Astrocyte (in vitro differentiated cells and primary cell): Measurements from ENCODE around the gene DRD4.

Source experiments
- CTCF ChIP-seq: IDR thresholded peaks from 2 replicates; pipeline ENCODE4 v1.5.1; 2011; ENCODE audit warnings: low read depth, mild to moderate bottlenecking, inconsistent platforms, low read length, moderate library complexity; ENCODE audit not compliant: insufficient read depth
- EZH2 ChIP-seq: IDR thresholded peaks from 2 replicates; pipeline ENCODE4 v1.6.1; 2012; ENCODE audit warnings: mild to moderate bottlenecking, low read length, inconsistent platforms; ENCODE audit not compliant: insufficient read depth

GRCh38 chr11:629237-629583 lies 7.9 kb upstream of the DRD4 start:
- no peak for TF ChIP-seq CTCF
- no peak for TF ChIP-seq EZH2
